ENCODE data around the gene GSTT2B. TPM values are rescaled to one million over a fixed set of nuclear protein-coding genes. Genes with fewer than 3 reads are reported as not detected.
A peak's percentile ranks its signal among the peaks of the same experiment; 100 is the strongest.
"Not testable (repeated sequence)": the region's sequence is repeated elsewhere in the genome, so short reads cannot be mapped to it uniquely, and the experiment has no call there.

Gene GSTT2B
- total RNA-seq, 1 donor from 2014 or later, result 4.8 TPM

GRCh38 chr22:23926561-23926960 is 34.4 kb downstream of the GSTT2B start:
- Mint-ChIP-seq H3K9me3 (ENCODE audit: low read depth) (peaks cover 10% of the 10 kb centered on the region), H3K27me3 (no peaks in the 10 kb centered on the region), H3K4me1 (ENCODE audit: low read depth) (no peaks in the 10 kb centered on the region), H3K36me3 (ENCODE audit: insufficient read depth) (peaks cover 53% of the 10 kb centered on the region), H3K4me3 (ENCODE audit: low read depth) (no peak overlapping the region), H3K27ac (no peak overlapping the region)
- TF ChIP-seq CTCF (IDR thresholded peaks at IDR 0.05; ENCODE audit: unreplicated experiment), result no peak
- no peak for DNase-seq (ENCODE audit: low spot score, unreplicated experiment)

GRCh38 chr22:23925020-23925606 is 35.9 kb downstream of the GSTT2B start:
- peak overlapping the region; percentile 53 for H3K27ac Mint-ChIP-seq
- no peak for DNase-seq (ENCODE audit: low spot score, unreplicated experiment)
- H3K4me1 Mint-ChIP-seq (ENCODE audit: low read depth), result no peaks in the 10 kb centered on the region
- no peaks in the 10 kb centered on the region for H3K27me3 Mint-ChIP-seq
- H3K4me3 Mint-ChIP-seq (ENCODE audit: low read depth), result no peak overlapping the region
- H3K9me3 Mint-ChIP-seq (ENCODE audit: low read depth), result peaks cover 4% of the 10 kb centered on the region
- TF ChIP-seq CTCF (IDR thresholded peaks at IDR 0.05; ENCODE audit: unreplicated experiment), result no peak
- H3K36me3 Mint-ChIP-seq (ENCODE audit: insufficient read depth), result peaks cover 50% of the 10 kb centered on the region

- DNase-seq (ENCODE audit: low spot score, unreplicated experiment), result no peak
- H3K27me3 Mint-ChIP-seq, result no peaks in the 10 kb centered on the region
- peaks cover 4% of the 10 kb centered on the region for H3K9me3 Mint-ChIP-seq (ENCODE audit: low read depth)
- no peak overlapping the region for H3K4me3 Mint-ChIP-seq (ENCODE audit: low read depth)
- no peak for TF ChIP-seq CTCF (IDR thresholded peaks at IDR 0.05; ENCODE audit: unreplicated experiment)
- H3K36me3 Mint-ChIP-seq (ENCODE audit: insufficient read depth), result peaks cover 44% of the 10 kb centered on the region
- no peaks in the 10 kb centered on the region for H3K4me1 Mint-ChIP-seq (ENCODE audit: low read depth)
- H3K27ac Mint-ChIP-seq, result no peak overlapping the region
Observed at GRCh38 chr22:23922921-23923320, 38.1 kb downstream of the GSTT2B start.

GRCh38 chr22:23921586-23922201 is 39.3 kb downstream of the GSTT2B start:
- DNase-seq (ENCODE audit: low spot score, unreplicated experiment); H3K9me3 Mint-ChIP-seq (ENCODE audit: low read depth); H3K4me3 Mint-ChIP-seq (ENCODE audit: low read depth); H3K27me3 Mint-ChIP-seq; H3K4me1 Mint-ChIP-seq (ENCODE audit: low read depth): not testable (repeated sequence)
- peak overlapping the region; percentile 9 for H3K27ac Mint-ChIP-seq
- H3K36me3 Mint-ChIP-seq (ENCODE audit: insufficient read depth), result peaks cover 36% of the 10 kb centered on the region

GRCh38 chr22:23920267-23920611 is 40.8 kb downstream of the GSTT2B start:
- H3K4me3 Mint-ChIP-seq (ENCODE audit: low read depth); H3K27ac Mint-ChIP-seq; H3K27me3 Mint-ChIP-seq; H3K9me3 Mint-ChIP-seq (ENCODE audit: low read depth); H3K4me1 Mint-ChIP-seq (ENCODE audit: low read depth); DNase-seq (ENCODE audit: low spot score, unreplicated experiment): not testable (repeated sequence)
- peaks cover 25% of the 10 kb centered on the region for H3K36me3 Mint-ChIP-seq (ENCODE audit: insufficient read depth)

GRCh38 chr22:23915290-23915689 is 45.7 kb downstream of the GSTT2B start:
- DNase-seq (ENCODE audit: low spot score, unreplicated experiment), result no peak
- H3K9me3 Mint-ChIP-seq (ENCODE audit: low read depth), result no peaks in the 10 kb centered on the region
- H3K27me3 Mint-ChIP-seq, result no peaks in the 10 kb centered on the region
- peak overlapping the region; percentile 73 for H3K27ac Mint-ChIP-seq
- H3K4me1 Mint-ChIP-seq (ENCODE audit: low read depth), result peaks cover 11% of the 10 kb centered on the region
- peaks cover 4% of the 10 kb centered on the region for H3K36me3 Mint-ChIP-seq (ENCODE audit: insufficient read depth)
- no peak for TF ChIP-seq CTCF (IDR thresholded peaks at IDR 0.05; ENCODE audit: unreplicated experiment)
- no peak overlapping the region for H3K4me3 Mint-ChIP-seq (ENCODE audit: low read depth)

Data from progenitor cell of endocrine pancreas (in vitro differentiated cells).